T47D (cell line): ENCODE data around the gene ADARB2.

ENCODE experiments used
- DNase-seq, 2 experiments: peaks; one replicate each; pipeline versions ENCODE4 v3.0.0 to v3.0.0-alpha.2; 2011 to 2012; ENCODE audit warnings: low read depth in 1 of 2, low spot score in 1 of 2
- JUND ChIP-seq: IDR thresholded peaks from 2 replicates; pipeline ENCODE4 v1.6.1; 2012; ENCODE audit warnings: low read depth
- in situ Hi-C: cut with HindIII; loops from 2 replicates; pipeline ENCODE4 v1.10.0; 2016; ENCODE audit warnings: low sequenced_read_pairs, low pct_unique_long_range_greater_than_20kb

Gene ADARB2

DNA sequence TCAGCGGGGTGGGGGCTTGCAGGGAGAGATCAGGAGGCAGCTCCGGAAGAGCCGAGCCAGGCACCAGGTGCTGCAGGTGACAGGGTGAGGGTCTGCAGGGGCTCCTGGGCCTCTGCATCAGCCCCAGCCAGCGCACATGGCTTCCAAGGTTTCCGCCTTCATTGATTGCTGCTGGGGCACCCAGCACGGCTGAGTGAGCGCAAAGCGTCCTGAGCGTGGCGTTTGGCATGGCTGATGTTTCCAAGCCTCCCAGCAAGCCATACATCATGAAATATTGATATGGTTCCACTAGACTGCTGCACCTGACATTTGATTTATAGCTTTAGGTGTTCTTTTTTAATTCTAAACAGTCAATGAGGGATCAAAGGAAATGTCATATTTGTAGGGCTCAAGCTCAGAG, 422.1 kb downstream of the ADARB2 start:
- in situ Hi-C loops = no loop called here
- DNase-seq = no peak
- no peak for TF ChIP-seq JUND

DNA sequence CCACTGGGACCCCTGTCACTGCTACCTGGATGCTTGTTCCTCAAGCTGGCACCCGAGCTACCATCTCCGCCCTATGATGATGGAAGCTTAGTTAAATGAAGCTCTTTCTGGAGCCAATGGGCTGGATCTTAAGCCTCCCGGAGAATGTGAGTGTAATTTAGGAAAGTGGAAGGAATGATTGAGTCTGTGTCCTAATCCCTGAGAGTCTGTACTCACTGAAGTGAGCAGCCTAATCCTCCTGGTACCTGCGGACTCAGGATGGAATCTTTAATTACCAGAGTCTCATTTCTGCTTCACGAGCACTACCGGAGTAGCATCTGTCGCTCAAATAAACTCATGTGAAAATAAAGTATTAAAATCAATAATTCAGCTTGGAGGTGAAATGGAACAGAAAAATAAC, 425.6 kb downstream of the ADARB2 start:
- DNase-seq = no peak
- TF ChIP-seq JUND = no peak
- in situ Hi-C loops = no loop called here

DNA sequence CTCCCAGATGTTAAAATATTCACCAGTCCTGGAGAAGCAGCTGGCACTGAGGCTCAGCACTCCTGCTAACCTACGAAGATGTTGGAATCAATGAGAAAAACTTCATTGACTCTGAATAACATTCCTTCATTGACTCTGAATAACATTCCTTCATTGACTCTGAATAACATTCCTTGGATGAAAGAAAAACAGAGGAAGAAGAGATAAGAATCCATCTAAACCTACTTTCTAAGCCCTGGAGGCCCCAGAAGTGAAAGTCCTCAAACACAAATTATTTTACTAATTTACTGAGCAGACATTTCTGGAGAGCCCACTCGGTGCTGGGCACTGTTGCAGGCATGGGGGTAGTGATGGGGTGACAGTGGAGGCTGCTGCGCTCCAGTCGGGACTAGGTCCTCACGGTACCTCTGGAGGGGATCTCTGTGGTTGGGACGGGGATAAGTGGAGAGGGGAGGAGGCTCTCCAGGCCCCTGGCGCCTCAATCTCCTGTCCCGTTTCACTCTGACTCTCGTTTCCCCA, 427.0 kb downstream of the ADARB2 start:
- no peak for TF ChIP-seq JUND
- in situ Hi-C loops = no loop called here
- no peak for DNase-seq

DNA sequence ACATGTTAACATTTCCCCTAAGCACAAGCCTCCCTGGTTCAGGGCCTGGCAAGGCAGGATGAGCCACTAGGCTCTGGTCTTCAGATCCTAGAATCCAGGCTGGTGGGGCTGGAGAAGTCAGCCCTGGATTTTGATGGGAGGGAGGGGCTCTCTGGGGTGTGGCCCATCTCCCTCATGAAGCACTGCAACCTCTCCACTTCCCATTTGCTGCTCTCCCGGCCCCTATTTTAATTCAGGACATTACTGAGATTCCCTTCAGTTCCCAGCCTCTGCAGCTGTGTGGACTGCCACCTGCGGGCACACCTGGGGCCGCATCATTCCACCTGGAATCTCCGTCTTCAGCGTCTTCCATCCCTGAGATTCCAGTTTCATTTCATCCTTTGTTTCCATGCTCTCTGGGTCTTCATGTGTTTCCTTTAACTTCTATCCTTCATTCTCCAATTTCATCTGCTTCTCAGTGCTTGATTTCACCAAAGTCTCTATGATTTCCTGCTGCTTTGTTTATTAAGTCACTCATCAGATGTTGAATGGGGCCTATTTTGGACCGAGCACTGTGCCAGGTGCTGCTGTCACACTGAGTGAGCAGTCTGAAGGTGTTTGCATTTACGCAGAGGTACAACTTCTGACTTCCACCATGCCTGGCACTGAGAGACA, 427.6 kb downstream of the ADARB2 start:
- no peak for TF ChIP-seq JUND
- DNase-seq = no peak
- in situ Hi-C loops = no loop called here

DNA sequence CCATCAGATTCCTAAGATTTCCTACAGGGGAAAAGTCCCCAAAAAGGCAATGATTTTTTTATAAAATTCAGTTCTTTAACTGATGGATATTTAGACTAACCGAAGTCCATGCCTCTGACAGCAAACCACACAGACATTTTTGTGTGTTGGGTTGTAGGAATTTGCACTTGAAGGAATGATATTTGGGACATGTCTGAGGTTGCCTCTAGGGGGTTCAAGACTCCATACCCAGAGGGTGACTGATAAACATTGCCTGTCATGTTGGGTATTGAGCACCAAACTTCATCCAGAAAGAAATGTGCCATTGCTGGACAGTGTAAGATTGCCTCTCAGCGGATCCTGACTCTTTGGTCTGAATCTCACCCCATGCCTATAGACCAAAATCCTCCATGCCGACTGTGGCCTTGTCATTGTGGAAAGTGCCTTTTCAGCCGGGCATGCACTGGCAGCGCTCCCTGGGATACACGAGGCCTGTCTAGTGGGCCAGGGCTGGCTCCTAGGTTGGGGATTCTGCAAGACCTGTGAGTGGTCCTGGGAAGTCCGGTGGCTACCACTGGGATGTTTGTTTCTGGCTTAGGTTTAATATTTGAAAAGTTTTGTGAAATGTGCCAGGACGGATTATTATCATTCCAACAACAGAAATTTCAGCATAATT, 428.2 kb downstream of the ADARB2 start:
- in situ Hi-C loops = no loop called here
- no peak for DNase-seq
- TF ChIP-seq JUND = no peak

DNA sequence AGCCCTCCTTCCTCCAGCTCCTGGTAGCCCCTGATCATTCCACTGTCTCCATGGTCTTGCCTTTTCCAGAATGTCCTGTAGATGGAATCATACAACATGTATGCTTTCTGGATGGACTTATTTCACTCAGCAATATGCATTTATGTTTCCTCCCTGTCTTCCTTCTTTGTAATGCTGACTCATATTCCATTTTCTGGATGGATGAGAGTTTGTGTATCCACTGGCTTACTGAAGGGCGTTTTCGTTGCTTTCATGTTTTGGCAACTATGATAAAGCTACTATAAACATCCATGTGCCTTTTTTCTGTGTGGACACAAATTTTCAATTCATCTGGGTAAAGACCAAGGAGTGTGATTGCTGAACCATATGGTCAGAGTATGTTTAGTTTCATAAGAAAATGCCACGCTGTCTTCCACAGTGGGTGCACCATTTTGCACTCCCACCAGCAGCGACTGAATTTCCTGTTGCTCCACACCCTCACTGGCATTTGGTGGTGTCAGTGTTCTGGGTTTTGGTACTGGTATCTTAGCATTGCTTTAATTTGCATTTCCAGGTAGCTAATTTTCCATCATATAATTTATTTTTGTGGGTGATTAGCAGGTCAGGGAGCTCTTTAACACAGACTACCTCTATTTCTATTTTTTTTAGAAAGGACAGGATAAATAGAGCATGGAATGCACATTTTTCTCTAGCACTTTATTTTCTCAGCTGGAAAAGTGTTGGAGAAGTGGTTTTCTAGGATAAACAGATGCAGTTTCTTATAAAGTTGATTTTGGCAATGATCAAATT, 429.0 kb downstream of the ADARB2 start:
- no peak for TF ChIP-seq JUND
- no peak for DNase-seq
- in situ Hi-C loops = no loop called here

DNA sequence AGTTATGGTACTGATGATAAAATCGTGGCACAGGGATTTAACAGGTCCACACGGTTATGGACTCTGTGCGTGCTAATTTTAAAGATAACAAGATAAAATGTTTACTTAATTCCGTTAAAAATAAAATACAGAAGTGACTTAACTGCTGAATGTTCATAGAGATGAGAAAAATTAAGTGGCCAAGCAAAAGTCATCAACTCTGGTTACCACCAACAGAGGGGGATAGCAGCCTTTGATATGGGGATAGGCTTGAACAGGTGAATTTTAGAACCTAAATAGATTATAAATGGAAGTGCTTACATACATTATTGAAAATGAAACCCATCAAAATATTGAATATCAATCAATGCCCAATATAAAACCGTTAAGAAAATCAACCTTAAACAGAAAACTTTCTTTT, 436.2 kb downstream of the ADARB2 start:
- no peak for TF ChIP-seq JUND
- in situ Hi-C loops = no loop called here
- peak in 1 of 2 experiments; percentile 38 for DNase-seq

DNA sequence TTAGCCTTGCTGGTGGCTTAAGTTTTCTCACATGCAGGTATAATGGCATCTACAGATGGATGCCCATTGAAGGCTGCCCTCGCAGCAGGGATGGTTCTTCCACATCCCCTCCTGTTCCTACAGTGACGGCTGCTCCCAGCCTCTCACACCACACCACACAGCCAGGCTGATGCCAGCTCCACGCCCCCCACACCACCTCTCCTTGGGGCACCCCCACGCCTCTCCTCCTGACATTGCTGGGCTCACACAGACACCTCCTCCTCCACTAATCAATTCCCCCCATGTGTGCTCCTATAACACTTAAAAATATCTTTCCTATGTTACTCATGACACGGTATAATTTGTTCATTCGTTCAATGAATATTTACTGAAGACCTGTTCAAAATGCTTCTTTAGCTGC, 437.1 kb downstream of the ADARB2 start:
- in situ Hi-C loops = no loop called here
- DNase-seq = no peak
- no peak for TF ChIP-seq JUND

DNA sequence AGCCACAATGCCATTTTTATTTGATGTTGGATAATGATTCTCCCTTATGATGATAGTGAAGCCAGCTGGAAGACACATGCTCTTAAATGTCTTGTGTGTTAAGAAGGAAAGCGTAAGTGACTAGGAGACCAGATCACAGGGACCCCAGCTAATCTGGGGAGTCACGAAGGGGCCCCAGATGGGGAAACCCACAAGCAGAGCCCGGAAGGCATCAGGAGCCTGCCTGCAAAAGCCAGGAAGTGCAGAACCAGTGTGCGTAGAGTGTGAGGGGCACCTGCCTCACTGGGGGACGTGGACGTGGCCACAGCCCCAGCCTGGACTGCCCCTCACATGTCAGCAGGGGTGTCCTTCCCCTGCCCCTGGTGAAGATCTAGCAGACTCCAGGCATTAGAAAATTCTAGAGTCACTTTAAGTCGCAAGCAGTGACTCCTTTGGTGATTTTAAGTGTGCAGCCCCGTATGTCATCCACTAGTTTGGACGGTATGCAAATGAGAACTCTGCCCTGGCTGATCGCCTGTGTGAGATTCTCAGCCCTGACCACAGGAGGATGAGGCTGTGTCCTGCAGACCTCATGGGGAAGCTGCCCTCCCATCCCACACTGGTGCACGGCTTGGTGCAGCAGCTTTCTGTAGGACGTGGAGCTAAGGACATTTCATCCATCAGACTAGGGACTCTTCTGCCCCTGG, 438.1 kb downstream of the ADARB2 start:
- TF ChIP-seq JUND = no peak
- in situ Hi-C loops = no loop called here
- DNase-seq = peak in 1 of 2 experiments; percentile 73

DNA sequence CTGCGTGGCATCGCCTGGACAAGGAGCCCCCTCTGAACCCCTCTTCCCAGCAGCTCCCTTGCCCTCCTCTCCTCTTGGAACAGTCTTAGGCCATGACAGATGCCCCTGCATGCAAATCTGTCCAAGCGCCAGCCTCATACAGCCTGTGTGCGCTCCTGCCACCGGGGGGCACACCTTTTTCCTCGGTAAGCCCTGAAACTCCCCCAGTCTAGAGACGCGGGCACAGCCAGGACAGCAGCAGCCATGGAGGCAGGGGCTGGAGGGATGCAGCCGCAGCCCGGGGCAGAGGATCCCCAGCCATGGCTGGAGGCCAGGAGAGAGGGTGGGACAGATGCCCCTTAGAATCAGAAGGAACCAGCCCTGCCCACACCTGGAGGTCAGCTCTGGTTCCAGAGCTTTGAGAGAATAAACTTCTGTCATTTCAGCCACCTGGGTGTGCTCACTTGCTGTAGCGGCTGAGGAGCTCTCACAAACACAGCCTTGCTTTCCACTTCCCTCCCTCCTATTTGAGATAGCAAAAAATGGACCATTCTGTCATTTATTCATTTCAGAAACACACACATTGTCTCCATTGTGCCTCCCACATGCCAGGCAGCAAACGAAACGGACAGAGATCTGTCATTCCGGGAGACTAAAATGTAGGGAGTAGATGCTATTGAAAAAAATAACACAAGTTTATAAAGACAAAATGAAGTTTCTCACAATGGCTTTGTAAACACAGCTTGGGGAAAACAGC, 439.6 kb downstream of the ADARB2 start:
- no peak for TF ChIP-seq JUND
- DNase-seq = peak in 1 of 2 experiments; percentile 57
- in situ Hi-C loops = no loop called here

DNA sequence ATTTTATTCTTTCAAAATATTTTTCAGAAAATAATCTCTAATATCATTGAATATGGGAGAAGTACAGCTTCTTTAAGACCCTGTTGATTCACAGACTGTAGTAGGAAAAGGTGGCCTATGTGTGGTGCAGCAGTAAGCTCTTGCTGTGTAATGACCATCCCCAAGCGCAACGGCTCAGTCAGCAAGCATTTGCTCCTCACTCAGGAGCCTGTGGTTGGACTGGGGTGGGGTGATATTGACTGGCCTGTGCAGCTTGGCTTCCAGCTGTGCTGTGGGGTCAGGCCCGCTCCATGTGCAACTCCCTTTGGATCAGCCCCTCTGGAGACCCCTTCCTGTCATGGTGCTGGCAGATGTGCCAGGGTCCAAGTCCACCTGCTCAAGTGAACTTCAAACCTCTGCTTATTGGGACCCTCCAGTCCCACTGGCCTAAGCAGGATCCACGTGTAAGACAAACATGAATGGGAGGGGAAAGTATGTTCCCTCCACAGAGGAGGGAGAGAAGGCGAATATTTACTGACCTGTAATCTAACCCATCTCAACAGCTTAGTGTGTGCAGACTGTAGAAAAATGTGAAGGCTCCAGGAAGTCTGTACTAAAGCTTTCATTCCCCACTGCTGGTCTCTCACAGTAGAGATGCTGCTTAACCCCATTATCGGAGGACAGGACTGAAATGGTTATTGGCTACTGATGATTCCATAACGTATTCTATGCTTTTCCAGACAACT, 441.4 kb downstream of the ADARB2 start:
- in situ Hi-C loops = no loop called here
- peak; percentile 54 to 83 for DNase-seq
- TF ChIP-seq JUND = no peak
